IMR-90 (cell line): Measurements from ENCODE around the gene DAAM1.

Experiments
- CEBPB ChIP-seq: IDR thresholded peaks from 2 replicates; pipeline ENCODE4 v1.6.1; 2012; ENCODE audit warnings: low read depth, low read length, improper control_type of control experiment
- POLR2A ChIP-seq: IDR thresholded peaks from 2 replicates; pipeline ENCODE4 v1.6.1; 2012; ENCODE audit warnings: mild to moderate bottlenecking, low read depth, low read length
- SMC3 ChIP-seq: fragments of 150-350 bp; IDR thresholded peaks from 2 replicates; pipeline ENCODE4 v1.6.1; 2016; ENCODE audit warnings: low read depth, mild to moderate bottlenecking, antibody characterized with exemption, low read length, moderate library complexity
- TF ChIP-seq, protein P1 (sequence below): conservative IDR thresholded peaks from 2 replicates; pipeline ENCODE4 v1.5.1; 2012; ENCODE audit warnings: mild to moderate bottlenecking, low read depth, low read length, improper control_type of control experiment
- TF ChIP-seq, protein P2 (sequence below): fragments of 150-350 bp; IDR thresholded peaks from 2 replicates; pipeline ENCODE4 v1.6.1; 2016; ENCODE audit warnings: low read depth, mild to moderate bottlenecking, low read length, moderate library complexity, borderline replicate concordance

DNA sequence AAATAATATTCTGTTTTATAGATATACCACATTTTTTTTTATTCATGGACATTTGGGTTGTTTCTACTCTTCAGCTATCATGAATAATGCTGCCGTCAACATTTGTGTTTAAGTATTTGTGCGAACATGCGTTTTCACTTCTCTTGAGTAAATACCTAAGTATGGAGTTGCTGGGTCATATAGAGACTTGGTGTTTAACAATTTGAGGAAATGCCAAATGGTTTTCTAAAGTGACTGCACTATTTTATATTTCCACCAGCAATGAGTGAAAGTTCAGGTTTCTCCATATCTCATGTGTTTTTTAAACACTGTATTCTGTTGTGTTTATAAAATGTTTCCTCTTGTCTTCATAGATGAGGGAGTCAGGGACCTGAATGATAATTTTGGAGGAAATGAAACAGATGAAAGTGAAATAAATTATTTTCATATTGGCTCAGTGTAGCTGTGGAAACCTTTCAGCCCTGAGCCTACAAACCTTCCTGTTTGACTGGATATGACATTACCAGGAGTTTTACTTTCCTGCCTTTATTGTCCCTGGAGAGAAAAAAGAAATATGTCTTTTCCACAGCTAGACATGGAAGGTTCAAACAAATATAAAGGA is 26.3 kb downstream of the DAAM1 start:
- TF ChIP-seq, protein P1, sequence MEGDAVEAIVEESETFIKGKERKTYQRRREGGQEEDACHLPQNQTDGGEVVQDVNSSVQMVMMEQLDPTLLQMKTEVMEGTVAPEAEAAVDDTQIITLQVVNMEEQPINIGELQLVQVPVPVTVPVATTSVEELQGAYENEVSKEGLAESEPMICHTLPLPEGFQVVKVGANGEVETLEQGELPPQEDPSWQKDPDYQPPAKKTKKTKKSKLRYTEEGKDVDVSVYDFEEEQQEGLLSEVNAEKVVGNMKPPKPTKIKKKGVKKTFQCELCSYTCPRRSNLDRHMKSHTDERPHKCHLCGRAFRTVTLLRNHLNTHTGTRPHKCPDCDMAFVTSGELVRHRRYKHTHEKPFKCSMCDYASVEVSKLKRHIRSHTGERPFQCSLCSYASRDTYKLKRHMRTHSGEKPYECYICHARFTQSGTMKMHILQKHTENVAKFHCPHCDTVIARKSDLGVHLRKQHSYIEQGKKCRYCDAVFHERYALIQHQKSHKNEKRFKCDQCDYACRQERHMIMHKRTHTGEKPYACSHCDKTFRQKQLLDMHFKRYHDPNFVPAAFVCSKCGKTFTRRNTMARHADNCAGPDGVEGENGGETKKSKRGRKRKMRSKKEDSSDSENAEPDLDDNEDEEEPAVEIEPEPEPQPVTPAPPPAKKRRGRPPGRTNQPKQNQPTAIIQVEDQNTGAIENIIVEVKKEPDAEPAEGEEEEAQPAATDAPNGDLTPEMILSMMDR = no peak
- TF ChIP-seq SMC3 (no peak), POLR2A (no peak), CEBPB (no peak)
- TF ChIP-seq, protein P2, sequence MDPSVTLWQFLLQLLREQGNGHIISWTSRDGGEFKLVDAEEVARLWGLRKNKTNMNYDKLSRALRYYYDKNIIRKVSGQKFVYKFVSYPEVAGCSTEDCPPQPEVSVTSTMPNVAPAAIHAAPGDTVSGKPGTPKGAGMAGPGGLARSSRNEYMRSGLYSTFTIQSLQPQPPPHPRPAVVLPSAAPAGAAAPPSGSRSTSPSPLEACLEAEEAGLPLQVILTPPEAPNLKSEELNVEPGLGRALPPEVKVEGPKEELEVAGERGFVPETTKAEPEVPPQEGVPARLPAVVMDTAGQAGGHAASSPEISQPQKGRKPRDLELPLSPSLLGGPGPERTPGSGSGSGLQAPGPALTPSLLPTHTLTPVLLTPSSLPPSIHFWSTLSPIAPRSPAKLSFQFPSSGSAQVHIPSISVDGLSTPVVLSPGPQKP = no peak
